ENCODE measurements around the gene SEMA3B.
"Not testable (repeated sequence)": the region's sequence is repeated elsewhere in the genome, so short reads cannot be mapped to it uniquely, and the experiment has no call there.

Gene SEMA3B

DNA sequence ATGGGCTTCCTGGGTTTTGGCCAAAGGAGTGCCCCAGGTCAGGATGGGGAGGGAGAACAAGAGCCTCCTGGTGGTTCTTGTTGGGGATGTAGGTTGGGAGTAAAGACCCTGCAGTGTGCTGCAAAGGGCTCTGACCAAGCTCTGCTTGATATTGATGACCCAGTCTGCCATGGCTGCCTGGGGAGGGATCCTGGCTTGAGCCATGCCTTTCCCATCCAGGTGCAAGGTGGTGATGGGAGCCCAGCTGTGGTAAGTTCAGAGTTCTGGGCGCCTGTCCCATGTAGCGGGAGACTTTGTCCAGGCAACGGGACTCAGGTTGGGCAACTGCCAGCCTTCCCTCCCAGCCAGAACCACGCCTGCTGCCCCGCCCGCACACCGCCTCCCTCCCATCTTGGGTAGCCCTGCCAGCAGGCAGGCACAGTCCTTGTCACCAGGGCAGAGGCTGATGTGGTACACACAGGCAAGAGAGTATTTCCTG lies 30.4 kb upstream of the SEMA3B start:
- DNase-seq, result peak; percentile 57

DNA sequence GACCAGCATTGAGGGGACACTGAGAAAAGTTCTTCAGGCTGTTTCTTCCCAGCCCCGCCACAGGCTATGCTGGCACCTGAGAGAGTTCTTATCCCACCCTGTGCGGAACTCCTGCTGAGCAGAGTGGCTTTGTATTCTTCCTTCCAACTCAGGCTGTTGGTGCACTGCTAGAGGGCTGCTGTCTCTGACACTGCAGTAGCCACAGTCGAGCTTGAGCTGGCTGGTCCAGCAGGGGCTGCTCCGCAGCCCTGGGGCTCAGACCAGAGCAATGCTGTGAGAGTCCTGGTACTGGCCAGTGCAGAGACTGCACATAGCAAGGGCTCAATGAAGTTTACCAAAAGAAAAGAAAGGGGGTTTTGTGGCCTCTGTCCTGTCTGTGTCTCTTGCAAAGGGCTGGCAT lies 29.3 kb upstream of the SEMA3B start:
- DNase-seq, result no peak

DNA sequence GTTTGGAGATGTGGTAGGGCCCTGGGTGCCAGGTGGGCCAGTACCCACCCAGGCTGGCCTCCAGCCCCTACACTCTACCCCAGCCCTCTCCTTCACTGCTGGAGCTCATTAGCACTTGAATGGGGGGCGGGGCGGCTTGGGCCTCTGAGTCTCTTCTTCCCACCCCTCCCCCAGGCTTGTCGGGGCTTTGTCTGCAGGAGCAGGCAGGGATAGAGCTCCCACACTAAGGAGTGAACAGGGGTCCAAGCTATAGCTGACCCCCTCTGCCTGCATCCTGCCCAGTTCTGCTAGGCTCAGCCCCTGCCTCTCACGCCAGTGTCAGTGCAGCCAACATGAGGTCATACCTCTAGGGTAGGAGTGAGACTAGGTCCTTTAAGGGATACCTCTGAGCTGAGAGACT lies 27.8 kb upstream of the SEMA3B start:
- DNase-seq, result peak; percentile 76

DNA sequence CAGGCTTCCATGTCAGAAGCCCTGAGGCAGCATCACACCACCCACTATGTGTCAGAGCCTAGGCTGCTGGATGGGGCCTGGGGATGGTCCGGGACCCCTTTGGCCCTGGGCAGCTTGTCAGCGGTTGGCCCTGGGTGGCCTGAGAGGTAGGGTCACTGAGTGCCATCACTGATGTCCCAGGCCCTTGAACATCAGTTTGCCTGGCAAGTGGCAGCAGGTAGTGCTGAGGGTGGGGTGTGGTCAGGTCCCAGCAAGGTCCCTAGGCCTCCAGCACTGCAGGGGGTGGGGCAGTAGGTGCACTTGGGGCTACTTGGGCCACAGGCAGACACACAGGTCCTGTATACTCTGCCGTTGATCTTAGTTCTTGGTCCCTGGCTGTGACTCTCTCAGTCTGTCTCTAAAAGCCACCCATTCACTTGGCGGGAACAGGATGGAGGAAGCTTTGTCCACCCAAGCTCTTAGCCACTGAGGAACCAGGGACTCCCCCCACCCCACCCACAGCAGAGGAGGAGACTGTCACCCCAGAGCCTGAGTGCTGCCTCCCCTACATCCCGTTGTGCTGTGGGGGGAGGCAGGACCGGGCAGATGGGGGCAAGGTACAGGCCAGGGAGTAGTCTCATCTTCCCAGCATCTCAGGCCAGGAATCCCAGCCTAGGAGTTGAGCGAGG lies 27.1 kb upstream of the SEMA3B start:
- no peak for DNase-seq

DNA sequence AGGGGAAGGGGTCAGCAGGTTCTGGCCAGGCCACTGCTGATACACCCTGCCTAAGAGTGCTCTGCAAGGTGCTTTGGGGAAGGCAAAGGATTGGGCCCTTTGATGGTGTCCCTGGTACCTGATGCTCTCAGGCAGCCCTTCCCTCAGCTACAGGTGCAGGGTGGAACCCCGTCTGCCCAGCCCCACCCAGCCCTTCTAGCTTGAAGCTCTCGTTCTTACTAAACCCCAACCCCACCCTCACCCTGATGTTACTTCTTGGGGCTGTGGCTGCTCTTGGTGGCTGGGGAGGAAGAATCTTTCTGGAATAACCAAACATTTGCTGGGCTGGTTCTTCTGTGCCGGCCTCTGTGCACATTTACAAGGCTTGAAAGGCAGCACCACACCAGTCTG lies 26.6 kb upstream of the SEMA3B start:
- DNase-seq, result no peak

DNA sequence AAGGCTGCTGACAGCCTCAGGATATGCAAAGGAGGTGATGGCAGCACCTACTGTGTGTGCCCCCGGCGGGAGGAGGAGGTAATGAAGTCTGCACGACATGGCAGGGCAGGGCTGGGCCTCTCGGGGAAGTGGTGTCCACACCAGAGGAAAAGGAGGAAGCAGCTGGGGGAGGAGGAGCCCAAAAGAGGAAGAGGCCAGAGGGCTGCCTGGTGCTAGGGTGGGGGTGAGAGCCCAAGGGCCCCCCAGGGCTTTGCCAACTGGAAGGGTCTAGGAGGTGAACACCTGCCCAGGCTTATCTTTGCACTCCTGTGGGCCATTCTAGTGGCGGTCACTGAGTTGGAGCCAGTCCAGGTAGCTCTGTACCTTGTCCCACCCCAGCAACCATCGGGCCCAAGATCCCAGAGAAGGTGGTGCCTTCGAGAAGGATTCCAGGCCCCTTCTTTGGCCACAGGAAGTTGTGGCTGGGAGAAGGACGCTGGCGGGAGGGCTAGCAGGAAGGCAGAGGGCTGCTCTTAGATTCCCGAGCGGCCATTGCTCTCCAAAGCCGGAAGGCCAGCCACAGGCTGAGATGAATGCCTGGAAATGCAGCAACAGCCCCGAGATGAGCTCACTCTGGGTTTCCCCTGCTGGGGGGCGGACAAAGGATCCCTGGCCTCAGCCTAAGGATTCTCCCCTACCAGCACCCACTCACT lies 25.9 kb upstream of the SEMA3B start:
- no peak for DNase-seq

DNA sequence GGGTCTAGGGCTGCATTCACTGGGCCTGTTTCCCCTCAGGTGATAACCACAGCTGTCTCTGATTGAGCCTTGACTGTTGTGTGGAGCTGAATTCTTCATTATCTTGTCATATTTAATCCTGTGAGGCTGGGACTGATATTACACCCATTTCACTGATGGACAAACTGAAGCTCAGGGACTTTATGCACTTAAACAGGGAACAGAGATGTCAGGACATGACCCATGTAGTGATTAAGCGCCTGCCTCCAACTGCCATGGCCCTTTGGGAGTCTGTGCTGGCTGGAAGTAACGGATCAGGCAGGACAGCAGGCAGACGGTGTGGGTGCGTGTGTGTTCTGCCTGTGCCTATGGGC lies 25.4 kb upstream of the SEMA3B start:
- no peak for DNase-seq

DNA sequence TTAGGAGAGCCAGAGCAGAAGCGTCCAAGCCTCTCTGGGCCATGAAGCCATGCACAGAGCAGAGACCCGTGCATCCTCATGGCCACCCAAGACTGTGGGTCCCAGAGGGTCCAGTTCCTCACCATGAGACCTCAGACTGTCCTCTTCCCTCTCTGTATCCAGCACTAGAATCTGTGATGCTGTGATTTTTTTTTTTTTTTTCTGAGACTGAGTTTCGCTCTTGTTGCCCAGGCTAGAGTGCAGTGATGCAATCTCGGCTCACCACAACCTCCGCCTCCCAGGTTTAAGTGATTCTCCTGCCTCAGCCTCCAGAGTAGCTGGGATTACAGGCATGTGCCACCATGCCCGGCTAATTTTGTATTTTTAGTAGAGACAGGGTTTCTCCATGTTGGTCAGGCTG lies 24.1 kb upstream of the SEMA3B start:
- not testable (repeated sequence) for DNase-seq

DNA sequence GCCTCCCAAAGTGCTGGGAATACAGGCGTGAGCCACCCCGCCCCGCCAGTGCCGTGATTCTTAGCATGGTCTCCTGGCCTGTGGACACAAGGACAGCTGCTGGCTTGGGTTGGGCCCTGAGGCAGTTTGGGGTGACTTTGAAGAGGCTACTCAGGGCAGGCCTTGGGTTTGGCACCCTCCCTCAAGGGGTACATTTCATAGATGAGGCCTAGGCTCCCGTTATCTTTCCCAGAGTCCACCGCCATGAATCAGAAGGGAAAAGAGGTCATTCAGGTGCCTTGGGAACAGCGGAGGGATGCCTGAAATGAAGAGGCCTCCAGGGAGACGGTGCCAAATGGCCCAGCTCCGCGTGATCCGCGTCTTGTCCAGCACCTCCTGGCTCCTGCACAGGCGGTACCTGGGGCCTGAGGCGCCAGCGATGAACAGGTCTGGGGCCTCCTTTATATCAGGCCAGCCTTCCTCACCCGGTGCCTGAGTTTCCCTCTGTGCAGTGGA lies 23.6 kb upstream of the SEMA3B start:
- no peak for DNase-seq

DNA sequence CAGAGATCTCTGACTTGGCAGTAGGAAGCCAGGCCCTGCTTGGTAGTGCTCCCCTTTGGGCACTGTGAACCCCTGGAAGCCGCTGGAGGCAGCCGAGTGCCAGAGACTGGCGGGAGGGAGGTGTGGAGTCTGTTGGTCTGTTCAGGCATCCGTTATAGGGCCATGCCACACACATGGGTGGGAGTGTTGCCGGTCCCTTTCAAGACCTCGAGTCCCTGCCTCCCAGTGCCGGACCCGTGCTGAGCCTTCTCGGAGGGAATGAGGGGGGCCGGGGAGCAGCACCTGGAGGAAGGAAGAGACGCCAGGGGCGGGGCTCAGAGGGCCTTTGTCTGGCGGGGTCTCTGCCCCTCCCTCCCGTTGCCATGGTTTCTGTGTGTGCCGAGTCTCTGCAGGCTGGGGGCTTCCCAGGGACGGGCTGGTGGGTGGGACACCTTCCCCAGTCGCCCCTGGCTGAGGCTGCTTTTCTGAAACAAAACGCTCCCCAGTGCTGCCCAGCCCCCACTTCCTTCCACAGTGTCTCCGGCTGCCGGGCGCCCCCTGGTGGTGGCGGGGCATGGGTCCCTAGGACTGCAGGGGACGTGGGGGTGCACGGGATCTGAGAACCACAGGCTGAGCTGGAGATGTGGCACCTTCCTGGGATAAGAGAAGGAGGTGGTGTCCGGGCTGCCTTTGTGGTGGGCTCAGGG lies 23.0 kb upstream of the SEMA3B start:
- peak; percentile 86 for DNase-seq

DNA sequence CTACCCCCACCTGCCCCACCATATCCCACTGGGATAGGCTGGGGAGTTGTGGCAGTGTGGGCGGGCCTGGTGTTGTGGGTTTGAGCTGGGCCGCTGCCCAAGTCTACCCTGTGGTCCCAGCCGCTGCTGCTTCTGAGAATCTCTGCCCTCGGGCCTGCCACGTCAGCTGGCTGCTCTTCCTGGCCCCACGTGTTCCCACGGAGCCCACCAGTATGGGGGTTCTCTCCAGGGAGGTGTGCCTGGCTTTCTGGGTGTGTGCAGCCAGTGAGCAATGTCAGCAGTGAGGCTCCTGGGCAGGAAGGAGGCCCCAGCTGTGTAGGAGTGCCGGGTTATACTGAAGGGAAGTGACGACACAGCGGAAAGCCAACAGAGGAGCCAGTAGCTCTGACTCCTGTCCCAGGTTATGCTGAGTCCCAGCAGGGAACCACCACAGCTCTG lies 22.4 kb upstream of the SEMA3B start:
- DNase-seq, result peak; percentile 54

DNA sequence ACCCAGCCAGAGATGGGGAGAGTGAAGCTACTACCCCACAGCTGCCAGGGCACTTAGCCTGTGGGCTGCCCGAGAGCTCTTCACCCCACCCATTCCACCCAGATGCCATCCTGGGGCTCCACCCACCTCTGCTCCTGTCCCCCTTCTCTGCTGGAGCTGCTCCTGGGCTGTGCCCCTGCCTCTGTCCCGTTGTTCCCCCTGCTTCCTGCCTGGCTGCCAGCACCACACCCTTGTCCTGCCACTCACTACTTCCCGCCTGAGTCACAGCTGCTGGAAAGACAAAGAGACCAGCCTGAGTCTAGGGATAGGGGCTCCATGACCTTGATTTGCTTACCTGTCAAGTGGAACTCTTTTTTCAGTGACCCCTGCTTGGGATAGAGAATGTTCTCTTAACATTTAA lies 20.6 kb upstream of the SEMA3B start:
- peak; percentile 39 for DNase-seq

DNA sequence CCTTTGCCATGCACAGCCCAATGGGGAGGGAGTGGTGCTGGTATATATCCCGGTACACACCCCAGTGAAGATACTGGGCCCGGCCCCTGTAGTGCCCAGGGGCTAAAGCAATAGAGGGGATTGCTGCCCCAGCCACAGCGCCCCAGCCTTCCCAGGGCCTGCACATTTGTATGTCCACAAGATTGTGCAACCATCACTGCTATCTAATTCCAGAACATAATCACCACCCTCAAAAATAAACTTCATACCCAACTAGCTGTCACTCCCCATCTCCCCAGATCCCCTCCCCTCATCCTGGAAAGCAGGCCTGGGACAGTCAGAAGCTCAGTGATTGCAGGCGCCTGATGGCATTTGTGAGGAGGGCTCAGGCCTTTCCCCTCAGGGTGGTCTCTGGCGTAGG lies 19.5 kb upstream of the SEMA3B start:
- no peak for DNase-seq

DNA sequence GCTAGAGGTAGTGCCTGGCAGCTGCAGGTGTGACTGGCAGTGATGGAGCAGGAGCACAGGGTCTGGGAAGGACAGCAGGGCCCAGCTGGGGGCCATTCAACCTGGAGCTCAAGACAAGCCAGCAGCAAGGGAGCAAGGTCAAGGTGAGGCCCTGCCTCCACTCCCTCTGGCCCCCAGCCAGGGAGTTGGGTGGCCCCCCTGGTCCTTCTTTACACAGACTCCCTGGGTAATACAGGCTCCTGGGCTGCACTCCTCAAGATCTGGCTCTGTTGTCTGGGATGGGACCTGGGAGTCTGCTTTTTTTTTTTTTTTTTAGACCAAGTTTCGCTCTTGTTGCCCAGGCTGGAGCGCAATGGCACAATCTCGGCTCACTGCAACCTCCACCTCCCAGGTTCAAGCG lies 18.4 kb upstream of the SEMA3B start:
- DNase-seq, result peak; percentile 38

DNA sequence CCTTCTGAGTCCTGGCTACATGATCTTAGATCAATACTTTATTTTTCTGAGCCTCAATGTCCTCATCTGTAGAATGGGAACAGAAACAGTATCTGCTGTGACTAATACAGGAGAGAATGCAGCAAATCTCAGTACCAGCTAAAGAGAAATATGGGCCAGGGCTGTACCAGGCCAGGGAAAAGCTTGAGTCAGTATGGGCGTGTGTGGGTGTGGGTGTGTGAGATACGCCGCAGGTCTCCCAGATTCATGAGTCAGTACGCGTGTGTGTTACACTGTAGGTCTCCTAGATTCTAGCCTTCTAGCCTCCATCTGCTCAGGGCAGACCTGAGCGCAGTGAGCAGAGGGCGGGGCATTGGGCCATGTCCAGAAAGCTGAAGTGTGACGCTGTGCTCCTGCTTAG lies 17.7 kb upstream of the SEMA3B start:
- no peak for DNase-seq

DNA sequence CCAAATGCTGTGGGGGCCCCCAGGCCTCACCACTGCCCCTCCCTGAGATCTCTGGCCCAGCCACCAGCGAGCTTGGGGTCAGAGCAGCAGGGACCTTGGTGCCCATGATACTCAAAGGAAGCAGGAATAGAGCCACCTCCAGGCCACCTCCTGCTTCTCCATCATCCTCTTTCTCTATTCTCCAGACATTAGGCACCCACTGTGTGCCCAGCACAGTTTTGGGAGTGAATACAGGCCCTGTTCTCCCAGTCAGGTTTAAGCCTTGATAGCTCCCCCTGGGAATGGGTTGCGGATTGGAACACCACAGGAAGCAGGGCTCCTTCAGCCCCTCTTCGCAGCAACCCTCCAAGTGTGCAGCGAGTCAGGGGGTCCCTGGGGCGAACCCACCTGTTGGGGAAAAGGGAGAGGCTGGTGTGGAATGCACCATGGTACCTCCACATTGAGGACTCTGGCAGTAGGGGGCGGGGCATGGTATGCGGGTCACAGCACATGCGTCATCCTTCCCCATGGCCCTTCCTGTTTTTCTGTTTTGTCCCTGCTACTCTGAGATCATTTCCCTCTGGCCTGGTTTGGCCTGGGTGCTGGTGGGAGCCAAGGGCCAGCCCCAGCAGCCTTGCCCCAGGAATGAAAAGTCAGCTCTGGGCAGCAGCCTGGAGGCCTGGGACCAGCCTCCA lies 14.2 kb upstream of the SEMA3B start:
- DNase-seq, result no peak

DNA sequence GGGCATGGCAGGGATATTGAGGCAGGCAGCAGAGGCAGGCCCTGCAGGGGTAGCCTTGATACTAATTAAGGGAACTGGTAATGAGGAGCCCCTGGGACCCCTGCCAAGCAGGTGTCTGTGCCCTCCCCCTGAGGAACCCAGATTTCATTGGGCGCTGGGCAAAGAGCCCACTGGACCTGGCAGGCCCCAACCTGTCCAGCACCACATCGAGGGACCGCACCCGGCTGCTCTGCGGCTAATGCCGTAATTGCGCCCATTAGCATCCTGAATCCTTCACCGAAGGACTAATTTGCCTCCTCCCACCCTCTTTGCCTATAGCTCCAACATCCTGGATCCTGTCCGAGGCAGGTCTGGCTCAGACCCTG lies 13.7 kb upstream of the SEMA3B start:
- DNase-seq, result peak; percentile 27

DNA sequence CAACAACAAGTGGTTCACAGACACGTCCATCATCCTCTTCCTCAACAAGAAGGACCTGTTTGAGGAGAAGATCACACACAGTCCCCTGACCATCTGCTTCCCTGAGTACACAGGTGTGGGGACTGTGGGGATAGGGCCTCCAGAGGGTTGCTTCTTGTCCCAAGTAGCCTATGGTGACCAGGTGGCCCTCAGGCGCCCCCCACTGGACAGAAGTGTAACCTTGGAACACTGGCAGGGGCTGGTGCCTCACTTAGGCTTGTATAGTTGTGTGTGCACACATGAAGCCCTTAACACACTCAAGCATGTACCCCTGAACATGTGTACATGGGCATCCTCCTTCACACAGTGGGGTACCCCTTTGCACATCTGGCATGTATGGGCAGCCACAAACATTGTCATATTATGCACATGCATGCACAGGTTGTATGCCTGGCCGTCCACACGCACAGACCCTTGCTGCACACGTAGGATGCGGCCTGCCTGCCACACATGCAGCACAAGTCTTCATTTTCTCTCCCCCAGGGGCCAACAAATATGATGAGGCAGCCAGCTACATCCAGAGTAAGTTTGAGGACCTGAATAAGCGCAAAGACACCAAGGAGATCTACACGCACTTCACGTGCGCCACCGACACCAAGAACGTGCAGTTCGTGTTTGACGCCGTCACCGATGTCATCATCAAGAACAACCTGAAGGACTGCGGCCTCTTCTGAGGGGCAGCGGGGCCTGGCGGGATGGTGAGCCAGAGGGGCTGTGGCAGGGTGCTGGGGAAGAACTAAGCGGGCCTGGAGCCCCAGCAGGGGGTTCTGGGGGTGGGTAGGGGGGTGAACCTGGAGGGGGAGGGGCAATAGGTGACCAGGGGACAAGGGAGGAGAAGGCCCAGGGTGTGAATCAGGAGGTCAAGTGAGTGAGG lies 11.7 kb upstream of the SEMA3B start:
- peak; percentile 52 for DNase-seq

DNA sequence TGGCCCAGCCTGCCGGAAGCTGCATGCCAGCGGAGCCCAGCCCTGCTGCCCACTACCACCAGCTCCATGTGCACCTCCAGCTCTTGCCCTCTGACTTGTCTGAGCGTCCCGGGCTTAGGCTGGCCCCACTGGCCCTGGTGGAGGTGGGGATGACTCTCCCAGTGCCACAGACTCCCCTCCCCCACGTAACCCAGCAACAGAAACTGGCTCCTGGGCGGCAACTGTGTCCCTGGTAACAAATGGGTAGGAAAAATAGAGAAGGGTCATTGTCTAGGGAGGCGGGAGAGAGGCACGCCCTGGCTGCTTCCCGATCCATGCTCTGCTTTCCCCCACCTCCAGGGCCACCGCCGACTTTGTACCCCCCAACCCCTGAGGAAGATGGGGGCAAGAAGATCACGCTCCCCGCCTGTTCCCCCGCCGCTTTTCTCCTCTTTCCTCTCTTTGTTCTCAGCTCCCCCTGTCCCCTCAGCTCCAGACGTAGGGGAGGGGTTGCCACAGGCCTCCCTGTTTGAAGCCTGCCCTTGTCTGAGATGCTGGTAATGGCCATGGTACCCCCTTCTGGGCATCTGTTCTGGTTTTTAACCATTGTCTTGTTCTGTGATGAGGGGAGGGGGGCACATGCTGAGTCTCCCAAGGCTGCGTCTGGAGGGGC lies 10.8 kb upstream of the SEMA3B start:
- peak; percentile 44 for DNase-seq

DNA sequence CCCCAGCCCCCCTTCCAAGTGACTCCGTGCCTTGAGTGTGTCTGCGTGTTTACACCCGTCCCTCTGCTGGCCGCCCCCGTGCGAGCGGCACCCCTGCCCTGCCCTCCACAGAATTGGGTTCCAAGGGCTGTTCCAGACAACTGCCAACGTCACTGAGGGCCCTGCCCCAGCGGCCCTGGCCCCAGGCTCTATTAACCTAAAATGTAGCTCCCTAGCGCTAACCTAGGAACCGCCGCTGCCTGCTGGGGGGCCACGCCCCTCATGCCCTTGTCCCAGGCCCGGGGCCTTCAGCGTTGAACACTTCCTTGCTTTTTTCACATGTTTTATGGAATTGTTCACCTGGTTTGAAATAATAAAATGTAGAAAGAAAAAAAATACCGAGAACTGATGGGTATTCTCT lies 10.0 kb upstream of the SEMA3B start:
- no peak for DNase-seq

DNA sequence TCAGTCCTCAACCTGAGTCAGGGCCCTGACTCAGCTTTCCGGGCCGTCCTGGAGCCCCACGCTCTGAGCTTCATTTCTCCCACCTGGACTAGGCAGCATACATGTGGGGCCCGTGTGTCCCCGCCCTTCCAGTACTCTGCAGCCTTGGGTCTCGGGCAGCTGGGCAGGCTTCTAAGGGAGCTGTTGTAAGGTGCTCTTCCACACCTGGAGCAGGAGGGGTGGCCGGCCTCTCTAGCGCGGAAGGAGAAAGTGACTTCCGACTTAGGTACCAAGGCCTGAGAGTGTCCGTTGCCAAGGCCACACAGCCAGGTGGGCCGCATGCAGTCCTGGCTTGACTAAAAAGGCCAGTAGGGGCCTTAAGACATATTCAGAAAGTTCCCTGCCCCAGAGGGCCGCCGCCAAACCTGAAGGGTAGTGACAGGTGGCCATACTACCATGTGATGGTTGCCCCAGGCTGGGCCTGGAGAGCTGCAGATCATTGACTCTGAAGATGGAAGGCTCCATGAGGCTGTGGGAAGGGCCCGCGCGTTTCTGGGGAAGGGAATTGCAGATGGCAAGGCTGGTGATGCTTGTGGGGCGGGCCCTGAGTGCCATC lies 9.4 kb upstream of the SEMA3B start:
- DNase-seq, result no peak
